HPDE6-E6E7 (cell line): ENCODE data around the gene TMEM218.

Source experiments
- DNase-seq: peaks from one replicate; pipeline ENCODE4 v3.0.0; 2011; ENCODE audit warnings: missing footprints; ENCODE audit errors: extremely low spot score

The TMEM218 gene

DNA sequence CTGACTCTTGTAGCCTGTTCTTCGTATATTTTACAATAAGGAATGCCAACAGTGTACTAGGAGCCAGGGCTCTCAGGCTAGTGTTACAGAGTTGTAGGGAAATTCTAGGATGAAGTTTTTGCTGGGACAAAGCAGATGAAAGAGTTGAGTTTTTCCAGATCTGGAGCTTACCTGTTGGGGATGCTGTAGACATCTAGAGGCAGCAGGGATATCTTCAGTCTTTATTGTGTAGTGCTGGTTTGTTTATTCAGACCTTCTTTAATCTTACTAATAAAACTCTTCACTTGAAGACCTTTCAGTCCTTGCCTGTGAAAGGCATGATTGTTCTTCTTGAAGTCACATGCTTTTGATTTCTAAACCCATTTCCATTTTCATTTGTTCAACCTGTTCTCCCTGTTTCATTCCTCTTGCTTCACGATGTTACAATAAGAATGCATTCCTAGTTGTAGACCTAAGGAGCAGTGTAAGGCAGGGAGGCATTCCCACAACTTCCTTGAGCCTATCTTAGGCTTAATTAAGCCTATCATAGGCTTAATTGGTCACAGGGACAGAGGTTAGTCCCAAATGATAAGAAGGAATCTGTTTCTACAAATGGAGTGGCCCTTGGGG lies 56.2 kb downstream of the TMEM218 start:
- no peak for DNase-seq

GRCh38 chr11:125053167-125053566 lies 58.3 kb downstream of the TMEM218 start:
- no peak for DNase-seq

GRCh38 chr11:125052047-125052446 lies 59.4 kb downstream of the TMEM218 start:
- DNase-seq: no peak

- DNase-seq: no peak
These were observed 62.1 kb downstream of the TMEM218 start for GRCh38 chr11:125049164-125049792.
